ENCODE data around the gene FNDC3B.

DNA sequence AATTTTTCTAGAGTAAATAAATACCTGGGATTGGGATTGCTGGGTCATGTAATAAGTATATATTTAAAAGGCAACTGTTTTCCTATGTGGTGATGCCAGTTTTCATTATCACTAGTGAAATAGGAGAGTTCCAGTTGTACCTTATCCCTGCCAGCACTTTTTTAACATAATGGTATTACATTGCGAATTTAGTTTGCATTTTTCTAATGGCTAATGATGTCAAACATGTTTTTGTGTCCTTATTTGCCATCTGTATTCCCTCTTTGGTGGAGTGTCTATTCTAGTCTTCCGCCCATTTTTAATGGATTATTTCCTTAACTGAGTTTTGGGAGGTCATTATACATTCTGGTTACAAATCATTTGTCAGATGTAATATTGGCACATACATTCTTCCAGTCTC, 320.6 kb downstream of the FNDC3B start:
- TF ChIP-seq, protein P1, sequence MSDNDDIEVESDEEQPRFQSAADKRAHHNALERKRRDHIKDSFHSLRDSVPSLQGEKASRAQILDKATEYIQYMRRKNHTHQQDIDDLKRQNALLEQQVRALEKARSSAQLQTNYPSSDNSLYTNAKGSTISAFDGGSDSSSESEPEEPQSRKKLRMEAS (IDR thresholded peaks at IDR 0.05): no peak
- TF ChIP-seq EZH2 (IDR thresholded peaks at IDR 0.05; ENCODE audit: low read depth, low read length, severe bottlenecking): no peak
